H1 (cell line): ENCODE results near the gene IL36A. TPM values are rescaled to one million over a fixed set of nuclear protein-coding genes. Genes with fewer than 3 reads are reported as not detected.

Experiments
- BCL11A ChIP-seq, 2 experiments: IDR thresholded peaks; one replicate each; pipeline ENCODE4 v1.6.1; 2011; ENCODE audit warnings: low read depth in 2 of 2, low read length in 2 of 2, mild to moderate bottlenecking in 2 of 2
- KDM4A ChIP-seq: IDR thresholded peaks from one replicate; pipeline ENCODE4 v1.7.1; 2012; ENCODE audit warnings: low read depth, mild to moderate bottlenecking, moderate library complexity, low read length, inconsistent platforms; ENCODE audit not compliant: severe bottlenecking
- NANOG ChIP-seq: IDR thresholded peaks from 2 replicates; pipeline ENCODE4 v1.6.1; 2011; ENCODE audit warnings: low read length, low read depth, mild to moderate bottlenecking, inconsistent platforms; ENCODE audit not compliant: insufficient read depth, poor library complexity, severe bottlenecking
- polyA plus RNA-seq, 7 experiments: library from polyadenylated mRNA; depleted of rRNA in 3 of 7; stranded (reverse) in 5 of 7; unstranded in 2 of 7; fragments of >200 nt in 5 of 7; fragments of 200-250 nt in 2 of 7; gene quantifications; 1 replicate in 5 of 7; 2 replicates in 1 of 7; 4 replicates in 1 of 7; pipeline versions ENCODE4 v1.2.1 to v1.2.3, GENCODE V29; 2011 to 2013; ENCODE audit warnings: missing spikeins in 2 of 7, mixed read lengths in 2 of 7
- total RNA-seq: library from RNA; stranded (reverse); fragmentation: NEBNext Ultra II Directional; extraction: Animal tissue kit (Norgen Biotek cat#: 25700); gene quantifications from 2 replicates; pipeline ENCODE4 v1.2.1, GENCODE V29; 2021

The IL36A gene
- total and polyA plus RNA-seq, 2 of the 8 experiments (the other 6 are each of a cell fraction or from before 2014, with no cell fraction given): not detected

GRCh38 chr2:112993831-112994230 is 11.4 kb upstream of the IL36A start (continued):
- TF ChIP-seq KDM4A (no peak), NANOG (no peak), BCL11A (IDR thresholded peaks at IDR 0.05; ENCODE audit: low read depth in 2 of 2, low read length in 2 of 2) (no peak)
